Esophagus (tissue), 2 donors: ENCODE results near the gene MAS1. TPM values are rescaled to one million over a fixed set of nuclear protein-coding genes. Genes with fewer than 3 reads are reported as not detected.

Source experiments
- H3K27ac ChIP-seq, 2 donors: one replicate each; pipeline ENCODE4 v1.5.1; 2013; ENCODE audit warnings: low read depth in 2 of 2, mild to moderate bottlenecking in 2 of 2, inconsistent platforms in 1 of 2, low read length in 1 of 2, moderate library complexity in 1 of 2
- H3K27me3 ChIP-seq, 2 donors: one replicate each; pipeline ENCODE4 v1.6.1; 2013; ENCODE audit warnings: low read length in 2 of 2, control low read depth in 1 of 2, mild to moderate bottlenecking in 1 of 2; ENCODE audit not compliant: insufficient read depth in 2 of 2, control insufficient read depth in 1 of 2
- H3K36me3 ChIP-seq, 2 donors: one replicate each; pipeline ENCODE4 v1.6.1; 2013; ENCODE audit warnings: low read length in 1 of 2; ENCODE audit not compliant: control insufficient read depth in 2 of 2, insufficient read depth in 2 of 2
- H3K4me1 ChIP-seq, 2 donors: one replicate each; pipeline ENCODE4 v1.6.1; 2013; ENCODE audit warnings: low read length in 1 of 2; ENCODE audit not compliant: control insufficient read depth in 2 of 2, insufficient read depth in 2 of 2
- H3K4me3 ChIP-seq, 2 donors: one replicate each; pipeline ENCODE4 v1.5.1; 2013; ENCODE audit warnings: low read length in 2 of 2, mild to moderate bottlenecking in 2 of 2, low read depth in 1 of 2, moderate library complexity in 1 of 2
- H3K9me3 ChIP-seq, 2 donors: one replicate each; pipeline ENCODE4 v1.6.1; 2013; ENCODE audit warnings: mild to moderate bottlenecking in 2 of 2, low read depth in 1 of 2, low read length in 1 of 2, moderate library complexity in 1 of 2; ENCODE audit not compliant: control insufficient read depth in 2 of 2, insufficient read depth in 1 of 2
- WGBS, 2 donors: extraction: QIAGEN DNeasy Blood & Tissue Kit; methylation state at CpG; one replicate each; pipeline ENCODE4 v1.1.7; 2013; 5-methylcytosine and 5-hydroxymethylcytosine counted together
- polyA plus RNA-seq, 2 donors: library from polyadenylated mRNA; stranded (reverse); fragments of 200-250 nt; gene quantifications; one replicate each; pipeline ENCODE4 v1.2.3, GENCODE V29; 2013
- donor health status: healthy with polysubstance abuse.
- donor health status: Bipolar disorder and iron deficiency.

The MAS1 gene
- polyA plus RNA-seq, 2 donors, result not detected

GRCh38 chr6:159877256-159877808, 13.5 kb upstream of the MAS1 start:
- Histone ChIP-seq H3K4me1 (no peaks in the 10 kb centered on the region), H3K36me3 (no peaks in the 10 kb centered on the region), H3K27ac (no peak overlapping the region), H3K27me3 (no peaks in the 10 kb centered on the region), H3K9me3 (no peaks in the 10 kb centered on the region), H3K4me3 (no peak overlapping the region)
- WGBS, 2 donors, result 75 to 76% methylated on average over 5 of the region's 5 CpGs

- Histone ChIP-seq H3K36me3 (no peaks in the 10 kb centered on the region), H3K27ac (no peak overlapping the region), H3K4me1 (no peaks in the 10 kb centered on the region), H3K9me3 (no peaks in the 10 kb centered on the region), H3K27me3 (no peaks in the 10 kb centered on the region), H3K4me3 (no peak overlapping the region)
- WGBS, 2 donors, result 89 to 90% methylated on average over 8 of the region's 8 CpGs
Observed at GRCh38 chr6:159878341-159878740, 12.4 kb upstream of the MAS1 start.

DNA sequence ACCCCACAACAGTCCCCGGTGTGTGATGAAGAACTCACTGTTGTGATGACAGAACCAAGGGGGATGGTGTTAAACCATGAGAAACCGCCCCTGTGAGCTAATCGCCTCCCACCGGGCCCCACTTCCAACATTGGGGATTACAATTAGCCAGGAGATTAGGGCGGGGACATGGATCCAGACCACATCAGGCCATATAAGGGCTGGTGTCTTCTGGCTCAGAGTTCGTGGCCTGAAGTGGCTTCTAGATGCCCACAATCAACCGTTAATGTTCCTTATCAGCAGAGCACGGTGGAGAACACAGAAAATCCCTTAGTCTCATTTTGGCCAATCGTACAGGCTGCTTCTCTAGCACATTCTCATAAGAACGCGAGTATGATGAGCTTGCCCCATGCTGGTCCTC, 10.9 kb upstream of the MAS1 start:
- Histone ChIP-seq H3K4me1 (no peaks in the 10 kb centered on the region), H3K9me3 (no peaks in the 10 kb centered on the region), H3K4me3 (no peak overlapping the region), H3K27me3 (no peaks in the 10 kb centered on the region), H3K27ac (no peak overlapping the region), H3K36me3 (no peaks in the 10 kb centered on the region)
- WGBS, 2 donors, result 88 to 89% methylated on average over 11 of the region's 11 CpGs

- Histone ChIP-seq H3K4me3 (no peak overlapping the region), H3K36me3 (no peaks in the 10 kb centered on the region), H3K27ac (no peak overlapping the region), H3K27me3 (no peaks in the 10 kb centered on the region), H3K9me3 (no peaks in the 10 kb centered on the region), H3K4me1 (no peaks in the 10 kb centered on the region)
- 74 to 78% methylated on average over 6 of the region's 6 CpGs for WGBS, 2 donors
Observed at GRCh38 chr6:159880412-159880975, 10.3 kb upstream of the MAS1 start.

- Histone ChIP-seq H3K27me3 (peaks cover 0 to 3% of the 10 kb centered on the region in 2 donors), H3K36me3 (no peaks in the 10 kb centered on the region), H3K9me3 (no peaks in the 10 kb centered on the region), H3K27ac (no peak overlapping the region), H3K4me1 (no peaks in the 10 kb centered on the region), H3K4me3 (no peak overlapping the region)
- WGBS, 2 donors, result 83 to 88% methylated on average over 4 of the region's 4 CpGs
Observed at GRCh38 chr6:159884720-159885119, 6.1 kb upstream of the MAS1 start.

- 90 to 91% methylated on average over 3 of the region's 3 CpGs for WGBS, 2 donors
- H3K27me3 ChIP-seq, result peaks cover 0 to 3% of the 10 kb centered on the region in 2 donors
- H3K36me3 ChIP-seq, result no peaks in the 10 kb centered on the region
- no peaks in the 10 kb centered on the region for H3K9me3 ChIP-seq
- no peak overlapping the region for H3K27ac ChIP-seq
- H3K4me1 ChIP-seq, result no peaks in the 10 kb centered on the region
- no peak overlapping the region for H3K4me3 ChIP-seq
Observed at GRCh38 chr6:159886270-159886669, 4.5 kb upstream of the MAS1 start.

DNA sequence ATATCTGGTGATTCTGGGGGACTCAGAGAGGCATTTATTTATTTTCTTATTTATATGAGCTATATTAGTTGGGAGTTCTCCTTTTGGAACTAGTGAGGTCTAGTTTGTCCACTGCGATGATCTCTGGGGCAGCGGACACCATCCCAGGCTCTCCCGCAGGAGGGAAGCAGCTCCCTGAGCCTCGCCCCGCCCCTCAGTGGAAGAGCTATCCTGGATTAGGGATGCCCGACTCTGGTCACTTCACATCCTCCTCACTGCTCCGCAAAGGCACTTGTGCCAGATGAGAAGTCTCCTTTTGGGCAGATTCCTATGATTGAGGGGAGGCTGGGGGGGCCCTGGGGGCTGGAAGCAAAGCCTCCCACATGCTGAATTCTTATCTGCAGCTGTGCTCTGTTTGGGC, 3.6 kb upstream of the MAS1 start:
- no peaks in the 10 kb centered on the region for H3K9me3 ChIP-seq
- no peaks in the 10 kb centered on the region for H3K36me3 ChIP-seq
- no peak overlapping the region for H3K4me3 ChIP-seq
- no peaks in the 10 kb centered on the region for H3K4me1 ChIP-seq
- 77 to 84% methylated on average over 7 of the region's 7 CpGs for WGBS, 2 donors
- peaks cover 0 to 3% of the 10 kb centered on the region in 2 donors for H3K27me3 ChIP-seq
- no peak overlapping the region for H3K27ac ChIP-seq

- 73 to 74% methylated on average over 6 of the region's 6 CpGs for WGBS, 2 donors
- H3K27ac ChIP-seq, result no peak overlapping the region
- peaks cover 0 to 3% of the 10 kb centered on the region in 2 donors for H3K27me3 ChIP-seq
- no peak overlapping the region for H3K4me3 ChIP-seq
- H3K9me3 ChIP-seq, result no peaks in the 10 kb centered on the region
- H3K36me3 ChIP-seq, result no peaks in the 10 kb centered on the region
- H3K4me1 ChIP-seq, result no peaks in the 10 kb centered on the region
Observed at GRCh38 chr6:159887761-159888160, 3.0 kb upstream of the MAS1 start.

- peaks cover 0 to 3% of the 10 kb centered on the region in 2 donors for H3K36me3 ChIP-seq
- WGBS, 2 donors, result 88 to 89% methylated on average over 7 of the region's 7 CpGs
- peaks cover 0 to 3% of the 10 kb centered on the region in 2 donors for H3K27me3 ChIP-seq
- H3K9me3 ChIP-seq, result no peaks in the 10 kb centered on the region
- no peaks in the 10 kb centered on the region for H3K4me1 ChIP-seq
- no peak overlapping the region for H3K27ac ChIP-seq
- H3K4me3 ChIP-seq, result no peak overlapping the region
Observed at GRCh38 chr6:159890201-159890600, 587 bp upstream of the MAS1 start.

- no peak overlapping the region for H3K27ac ChIP-seq
- H3K4me3 ChIP-seq, result no peak overlapping the region
- H3K27me3 ChIP-seq, result peaks cover 0 to 3% of the 10 kb centered on the region in 2 donors
- 81 to 92% methylated on average over 4 of the region's 4 CpGs for WGBS, 2 donors
- no peaks in the 10 kb centered on the region for H3K9me3 ChIP-seq
- peaks cover 0 to 3% of the 10 kb centered on the region in 2 donors for H3K36me3 ChIP-seq
- H3K4me1 ChIP-seq, result no peaks in the 10 kb centered on the region
Observed at GRCh38 chr6:159892053-159892452, 1.3 kb downstream of the MAS1 start.
